ENCODE measurements around the gene MUCL3. TPM values are rescaled to one million over a fixed set of nuclear protein-coding genes. Genes with fewer than 3 reads are reported as not detected.

MUCL3 gene
- total RNA-seq, 1 experiment from 2014 or later = not detected

- no peaks in the 10 kb centered on the region for H3K27me3 ChIP-seq (replicated peaks; ENCODE audit: insufficient read depth, low read depth, low read length, poor library complexity)
- intact Hi-C loops (cut with micrococcal nuclease; ENCODE audit: unreplicated experiment) = no loop called here
- H3K27ac ChIP-seq (ENCODE audit: low read depth, low read length, poor library complexity, severe bottlenecking) = no peak overlapping the region
- BruUV-seq (replicated peaks) = no TSS peak
- no peaks in the 10 kb centered on the region for H3K36me3 ChIP-seq (ENCODE audit: insufficient read depth, low read length, poor library complexity, severe bottlenecking)
- peaks cover 10% of the 10 kb centered on the region for H3K4me1 ChIP-seq (ENCODE audit: insufficient read depth, low read length, poor library complexity, severe bottlenecking)
- CTCF ChIA-PET = no interaction called here
- H3K9me3 ChIP-seq (ENCODE audit: low read depth, low read length, poor library complexity, severe bottlenecking) = no peaks in the 10 kb centered on the region
- TF ChIP-seq EZH2 (IDR thresholded peaks at IDR 0.05; ENCODE audit: borderline replicate concordance, low read depth, low read length, poor library complexity, severe bottlenecking) (no peak), CTCF (conservative IDR thresholded peaks at IDR 0.05; ENCODE audit: low read depth, low read length) (no peak)
- no peak for DNase-seq (ENCODE audit: low spot score)
- POLR2A ChIA-PET (ENCODE audit: low non-redundant PET) = no interaction called here
- no peak overlapping the region for H3K4me3 ChIP-seq (ENCODE audit: low read depth, low read length, poor library complexity, severe bottlenecking)
Measured at GRCh38 chr6:30947231-30947630, 6.5 kb downstream of the MUCL3 start.

DNA sequence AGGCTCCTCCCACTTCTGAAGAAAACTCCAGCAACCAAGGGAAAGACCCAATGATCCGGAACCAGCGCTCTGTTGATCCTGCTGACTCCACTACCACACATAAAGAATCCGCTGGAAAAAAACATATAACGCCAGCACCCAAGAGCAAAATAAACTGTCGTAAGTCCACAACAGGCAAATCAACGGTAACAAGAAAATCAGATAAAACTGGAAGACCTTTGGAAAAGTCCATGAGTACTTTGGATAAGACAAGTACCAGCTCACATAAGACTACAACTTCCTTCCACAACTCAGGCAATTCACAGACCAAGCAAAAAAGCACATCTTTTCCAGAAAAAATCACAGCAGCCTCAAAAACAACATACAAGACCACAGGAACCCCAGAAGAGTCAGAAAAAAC lies 8.0 kb downstream of the MUCL3 start:
- Histone ChIP-seq H3K27ac (ENCODE audit: low read depth, low read length, poor library complexity, severe bottlenecking) (no peak overlapping the region), H3K36me3 (ENCODE audit: insufficient read depth, low read length, poor library complexity, severe bottlenecking) (no peaks in the 10 kb centered on the region), H3K27me3 (replicated peaks; ENCODE audit: insufficient read depth, low read depth, low read length, poor library complexity) (no peaks in the 10 kb centered on the region), H3K9me3 (ENCODE audit: low read depth, low read length, poor library complexity, severe bottlenecking) (no peaks in the 10 kb centered on the region), H3K4me3 (ENCODE audit: low read depth, low read length, poor library complexity, severe bottlenecking) (no peak overlapping the region), H3K4me1 (ENCODE audit: insufficient read depth, low read length, poor library complexity, severe bottlenecking) (peaks cover 1% of the 10 kb centered on the region)
- ChIA-PET CTCF (no interaction called here), POLR2A (ENCODE audit: low non-redundant PET) (no interaction called here)
- no peak for DNase-seq (ENCODE audit: low spot score)
- no peak for TF ChIP-seq CTCF (conservative IDR thresholded peaks at IDR 0.05; ENCODE audit: low read depth, low read length)
- TF ChIP-seq EZH2 (IDR thresholded peaks at IDR 0.05; ENCODE audit: borderline replicate concordance, low read depth, low read length, poor library complexity, severe bottlenecking) = no peak
- intact Hi-C loops (cut with micrococcal nuclease; ENCODE audit: unreplicated experiment) = no loop called here
- no TSS peak for BruUV-seq (replicated peaks)

DNA sequence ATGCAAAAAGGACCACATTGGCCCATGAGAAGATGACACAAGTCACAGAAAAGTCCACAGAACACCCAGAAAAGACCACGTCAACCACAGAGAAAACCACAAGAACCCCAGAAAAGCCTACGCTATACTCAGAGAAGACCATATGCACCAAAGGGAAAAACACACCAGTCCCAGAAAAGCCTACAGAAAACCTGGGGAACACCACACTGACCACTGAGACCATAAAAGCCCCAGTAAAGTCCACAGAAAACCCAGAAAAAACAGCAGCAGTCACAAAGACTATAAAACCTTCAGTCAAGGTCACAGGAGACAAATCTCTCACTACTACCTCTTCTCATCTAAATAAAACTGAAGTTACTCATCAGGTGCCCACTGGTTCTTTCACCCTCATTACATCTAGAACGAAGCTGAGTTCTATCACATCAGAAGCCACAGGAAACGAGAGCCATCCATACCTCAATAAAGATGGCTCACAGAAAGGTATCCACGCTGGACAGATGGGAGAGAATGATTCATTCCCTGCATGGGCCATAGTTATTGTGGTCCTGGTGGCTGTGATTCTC lies 11.2 kb downstream of the MUCL3 start:
- BruUV-seq (replicated peaks) = no TSS peak

More for the DNA sequence above, 11.2 kb downstream of the MUCL3 start:
- ChIA-PET POLR2A (ENCODE audit: low non-redundant PET) (no interaction called here), CTCF (no interaction called here)
- TF ChIP-seq CTCF (conservative IDR thresholded peaks at IDR 0.05; ENCODE audit: low read depth, low read length) (no peak), EZH2 (IDR thresholded peaks at IDR 0.05; ENCODE audit: borderline replicate concordance, low read depth, low read length, poor library complexity, severe bottlenecking) (no peak)
- Histone ChIP-seq H3K36me3 (ENCODE audit: insufficient read depth, low read length, poor library complexity, severe bottlenecking) (no peaks in the 10 kb centered on the region), H3K4me1 (ENCODE audit: insufficient read depth, low read length, poor library complexity, severe bottlenecking) (peaks cover 30% of the 10 kb centered on the region), H3K27ac (ENCODE audit: low read depth, low read length, poor library complexity, severe bottlenecking) (no peak overlapping the region), H3K27me3 (replicated peaks; ENCODE audit: insufficient read depth, low read depth, low read length, poor library complexity) (no peaks in the 10 kb centered on the region), H3K4me3 (ENCODE audit: low read depth, low read length, poor library complexity, severe bottlenecking) (no peak overlapping the region), H3K9me3 (ENCODE audit: low read depth, low read length, poor library complexity, severe bottlenecking) (no peaks in the 10 kb centered on the region)
- DNase-seq (ENCODE audit: low spot score) = no peak
- intact Hi-C loops (cut with micrococcal nuclease; ENCODE audit: unreplicated experiment) = no loop called here
